ENCODE data around the gene C1orf74.

- TF ChIP-seq YY1 (IDR thresholded peaks at IDR 0.05; ENCODE audit: insufficient read depth, insufficient read length) (no peak), ZNF274 (IDR thresholded peaks at IDR 0.05; ENCODE audit: low read depth, low read length) (no peak), SUZ12 (IDR thresholded peaks at IDR 0.05; ENCODE audit: extremely low read depth, insufficient read depth, insufficient read length) (no peak)
Observed at GRCh38 chr1:209780268-209780667, 4.1 kb downstream of the C1orf74 start.

Data from NT2/D1 (cell line).